Measurements from ENCODE around the gene PRKCH.
A peak's percentile ranks its signal among the peaks of the same experiment; 100 is the strongest.

The PRKCH gene

GRCh38 chr14:61332658-61333029 is 11.3 kb downstream of the PRKCH start:
- peak; percentile 32; the same call in 1 of the 2 replicates for TF ChIP-seq ZBTB20 (tag by site-specific recombination; IDR thresholded peaks at IDR 0.05)
- TF ChIP-seq, protein P1, sequence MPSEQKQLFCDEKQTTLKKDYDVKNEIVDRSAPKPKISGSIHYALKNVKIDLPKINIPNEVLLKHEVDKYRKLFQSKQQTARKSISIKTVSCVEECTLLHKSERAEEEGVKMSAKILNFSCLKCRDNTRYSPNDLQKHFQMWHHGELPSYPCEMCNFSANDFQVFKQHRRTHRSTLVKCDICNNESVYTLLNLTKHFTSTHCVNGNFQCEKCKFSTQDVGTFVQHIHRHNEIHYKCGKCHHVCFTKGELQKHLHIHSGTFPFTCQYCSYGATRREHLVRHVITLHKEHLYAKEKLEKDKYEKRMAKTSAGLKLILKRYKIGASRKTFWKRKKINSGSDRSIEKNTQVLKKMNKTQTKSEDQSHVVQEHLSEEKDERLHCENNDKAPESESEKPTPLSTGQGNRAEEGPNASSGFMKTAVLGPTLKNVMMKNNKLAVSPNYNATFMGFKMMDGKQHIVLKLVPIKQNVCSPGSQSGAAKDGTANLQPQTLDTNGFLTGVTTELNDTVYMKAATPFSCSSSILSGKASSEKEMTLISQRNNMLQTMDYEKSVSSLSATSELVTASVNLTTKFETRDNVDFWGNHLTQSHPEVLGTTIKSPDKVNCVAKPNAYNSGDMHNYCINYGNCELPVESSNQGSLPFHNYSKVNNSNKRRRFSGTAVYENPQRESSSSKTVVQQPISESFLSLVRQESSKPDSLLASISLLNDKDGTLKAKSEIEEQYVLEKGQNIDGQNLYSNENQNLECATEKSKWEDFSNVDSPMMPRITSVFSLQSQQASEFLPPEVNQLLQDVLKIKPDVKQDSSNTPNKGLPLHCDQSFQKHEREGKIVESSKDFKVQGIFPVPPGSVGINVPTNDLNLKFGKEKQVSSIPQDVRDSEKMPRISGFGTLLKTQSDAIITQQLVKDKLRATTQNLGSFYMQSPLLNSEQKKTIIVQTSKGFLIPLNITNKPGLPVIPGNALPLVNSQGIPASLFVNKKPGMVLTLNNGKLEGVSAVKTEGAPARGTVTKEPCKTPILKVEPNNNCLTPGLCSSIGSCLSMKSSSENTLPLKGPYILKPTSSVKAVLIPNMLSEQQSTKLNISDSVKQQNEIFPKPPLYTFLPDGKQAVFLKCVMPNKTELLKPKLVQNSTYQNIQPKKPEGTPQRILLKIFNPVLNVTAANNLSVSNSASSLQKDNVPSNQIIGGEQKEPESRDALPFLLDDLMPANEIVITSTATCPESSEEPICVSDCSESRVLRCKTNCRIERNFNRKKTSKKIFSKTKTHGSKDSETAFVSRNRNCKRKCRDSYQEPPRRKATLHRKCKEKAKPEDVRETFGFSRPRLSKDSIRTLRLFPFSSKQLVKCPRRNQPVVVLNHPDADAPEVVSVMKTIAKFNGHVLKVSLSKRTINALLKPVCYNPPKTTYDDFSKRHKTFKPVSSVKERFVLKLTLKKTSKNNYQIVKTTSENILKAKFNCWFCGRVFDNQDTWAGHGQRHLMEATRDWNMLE (tag by site-specific recombination; conservative IDR thresholded peaks at IDR 0.05; ENCODE audit: low read depth), result no peak
- Histone ChIP-seq H3K4me1 (ENCODE audit: control insufficient read depth, insufficient read depth, low read length) (peaks cover 12% of the 10 kb centered on the region; the same call in 1 of the 2 replicates), H3K4me3 (ENCODE audit: low read depth, low read length) (no peak overlapping the region), H3K27ac (ENCODE audit: extremely low read depth, low read depth, low read length) (peak overlapping the region; percentile 53; the same call in 1 of the 2 replicates), H3K36me3 (ENCODE audit: control insufficient read depth in 2 of 2, insufficient read depth in 1 of 2, low read length in 2 of 2) (no peaks in the 10 kb centered on the region), H3K9me3 (ENCODE audit: control insufficient read depth, insufficient read depth, low read depth, low read length) (no peaks in the 10 kb centered on the region)
- ChIA-PET POLR2A (no interaction called here), CTCF (interaction anchor here (0.5 kb wide), 1 partner anchor 299 kb away, joined by 3 read pairs; no protein-coding TSS in a partner anchor)

- Histone ChIP-seq H3K4me3 (ENCODE audit: low read depth, low read length) (no peak overlapping the region), H3K27ac (ENCODE audit: extremely low read depth, low read depth, low read length) (no peak overlapping the region), H3K9me3 (ENCODE audit: control insufficient read depth, insufficient read depth, low read depth, low read length) (no peaks in the 10 kb centered on the region), H3K36me3 (ENCODE audit: control insufficient read depth in 2 of 2, insufficient read depth in 1 of 2, low read length in 2 of 2) (no peaks in the 10 kb centered on the region), H3K4me1 (ENCODE audit: control insufficient read depth, insufficient read depth, low read length) (peaks cover 12% of the 10 kb centered on the region; the same call in 1 of the 2 replicates)
- TF ChIP-seq ZNF629 (tag by site-specific recombination; IDR thresholded peaks at IDR 0.05) (no peak), ZNF639 (tag by site-specific recombination; IDR thresholded peaks at IDR 0.05) (no peak), ZNF2 (tag by site-specific recombination; IDR thresholded peaks at IDR 0.05) (no peak), ZBTB21 (tag by site-specific recombination; IDR thresholded peaks at IDR 0.05) (no peak), ZNF670 (tag by site-specific recombination; IDR thresholded peaks at IDR 0.05; ENCODE audit: low read depth) (no peak), ZNF776 (tag by site-specific recombination; IDR thresholded peaks at IDR 0.05; ENCODE audit: borderline replicate concordance) (no peak), ZNF747 (tag by site-specific recombination; IDR thresholded peaks at IDR 0.05) (no peak), ZNF561 (tag by site-specific recombination; IDR thresholded peaks at IDR 0.05; ENCODE audit: borderline replicate concordance) (no peak), ZNF624 (tag by site-specific recombination; IDR thresholded peaks at IDR 0.05) (no peak), ZNF302 (tag by site-specific recombination; IDR thresholded peaks at IDR 0.05; ENCODE audit: low read depth) (no peak), ZBTB1 (tag by site-specific recombination; IDR thresholded peaks at IDR 0.05) (no peak), ZNF214 (tag by site-specific recombination; IDR thresholded peaks at IDR 0.05; ENCODE audit: borderline replicate concordance) (no peak)
- TF ChIP-seq, protein P2, sequence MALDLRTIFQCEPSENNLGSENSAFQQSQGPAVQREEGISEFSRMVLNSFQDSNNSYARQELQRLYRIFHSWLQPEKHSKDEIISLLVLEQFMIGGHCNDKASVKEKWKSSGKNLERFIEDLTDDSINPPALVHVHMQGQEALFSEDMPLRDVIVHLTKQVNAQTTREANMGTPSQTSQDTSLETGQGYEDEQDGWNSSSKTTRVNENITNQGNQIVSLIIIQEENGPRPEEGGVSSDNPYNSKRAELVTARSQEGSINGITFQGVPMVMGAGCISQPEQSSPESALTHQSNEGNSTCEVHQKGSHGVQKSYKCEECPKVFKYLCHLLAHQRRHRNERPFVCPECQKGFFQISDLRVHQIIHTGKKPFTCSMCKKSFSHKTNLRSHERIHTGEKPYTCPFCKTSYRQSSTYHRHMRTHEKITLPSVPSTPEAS (tag by site-specific recombination; IDR thresholded peaks at IDR 0.05), result no peak
- ChIA-PET CTCF (interaction anchor here (0.5 to 1.2 kb wide), 2 partner anchors 137 to 298 kb away, joined by 3 read pairs; no protein-coding TSS in a partner anchor), POLR2A (no interaction called here)
These were observed 11.7 kb downstream of the PRKCH start for GRCh38 chr14:61333087-61333486.
